Measurements from ENCODE around the gene SLC8A1.

Gene SLC8A1

DNA sequence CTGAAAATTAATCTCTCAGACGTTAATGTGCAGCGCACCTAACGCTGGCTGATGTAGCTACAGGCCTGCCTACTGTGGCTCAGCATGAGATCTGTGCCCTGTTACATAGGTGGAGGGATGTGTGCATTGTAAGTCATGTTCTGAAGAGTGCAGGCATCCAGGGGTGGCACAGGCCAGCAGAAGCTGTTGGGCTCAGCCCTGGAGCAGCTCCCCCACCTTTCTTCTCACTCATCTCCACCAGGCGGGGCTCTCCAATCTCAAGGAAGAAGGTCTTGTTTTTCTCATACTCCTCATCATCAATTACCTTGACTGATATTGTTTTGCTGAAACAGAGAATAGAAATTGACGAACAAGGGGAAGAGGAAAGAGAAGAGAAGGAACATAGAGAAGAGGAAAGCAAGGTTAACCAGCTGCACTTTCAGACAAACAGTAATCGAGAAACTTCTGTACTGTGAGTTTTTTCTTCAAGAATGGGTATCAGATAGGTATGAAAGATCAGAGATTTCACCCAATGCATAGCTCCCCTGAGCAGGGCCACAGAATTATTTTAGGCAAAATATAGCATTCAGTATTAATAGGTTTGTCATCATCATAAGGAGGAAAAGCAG lies 273.6 kb downstream of the SLC8A1 start:
- DNase-seq: no peak

DNA sequence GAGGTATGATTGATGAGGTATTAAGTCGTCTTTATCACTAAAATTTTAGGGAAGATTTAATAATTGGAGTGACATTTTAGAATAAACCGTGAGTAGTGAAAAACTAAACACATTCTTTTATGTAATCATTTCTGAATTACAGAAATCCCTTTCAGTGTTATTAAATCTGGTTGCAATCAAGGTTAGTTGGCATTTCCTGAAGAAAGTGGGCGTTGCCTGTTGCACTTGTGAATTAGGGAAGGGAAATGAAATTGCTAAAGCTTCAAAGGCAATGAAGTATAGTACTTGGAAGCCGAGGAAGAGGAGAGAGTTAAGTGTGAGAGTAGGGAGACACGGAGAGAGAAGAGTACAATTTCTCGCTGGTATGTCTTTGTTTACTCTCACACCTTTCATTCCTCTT lies 274.5 kb downstream of the SLC8A1 start:
- DNase-seq: no peak

DNA sequence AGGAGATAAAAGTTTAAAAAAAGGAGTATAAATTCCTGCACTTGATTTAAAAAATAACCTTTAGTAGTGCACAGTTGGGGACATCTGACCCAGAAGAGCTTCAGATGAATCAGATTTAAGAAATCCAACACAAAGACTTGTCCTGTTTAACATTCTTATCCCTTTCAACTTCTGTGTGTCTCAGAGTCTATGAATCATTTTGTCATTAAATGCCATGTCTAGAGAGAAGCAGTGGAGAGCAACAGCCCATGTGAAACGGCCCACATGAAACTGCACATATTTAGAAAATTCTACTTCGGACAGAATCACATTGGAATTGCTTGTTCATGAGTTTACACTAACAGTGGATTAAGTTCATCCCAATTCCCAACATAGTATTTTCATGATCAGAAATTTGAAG lies 278.6 kb downstream of the SLC8A1 start:
- no peak for DNase-seq

DNA sequence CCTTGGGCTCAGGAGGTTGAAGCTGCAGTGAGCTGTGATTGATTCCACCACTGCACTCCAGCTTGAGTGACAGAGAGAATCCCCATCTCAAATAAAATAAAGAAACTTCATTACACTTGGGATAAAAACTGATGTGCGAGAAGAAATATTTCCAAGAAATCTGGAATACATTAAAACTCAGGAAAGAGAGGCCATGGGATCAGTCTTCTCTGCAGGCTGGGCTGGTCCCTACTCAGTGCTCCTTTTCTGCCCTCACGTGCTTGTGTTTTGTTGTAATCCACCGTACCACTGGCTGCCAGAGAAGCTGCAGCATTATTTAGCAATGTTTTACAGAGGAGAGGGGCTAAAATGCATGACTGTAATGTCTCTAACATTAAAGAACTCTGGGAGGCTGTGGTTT lies 282.0 kb downstream of the SLC8A1 start:
- DNase-seq: no peak

DNA sequence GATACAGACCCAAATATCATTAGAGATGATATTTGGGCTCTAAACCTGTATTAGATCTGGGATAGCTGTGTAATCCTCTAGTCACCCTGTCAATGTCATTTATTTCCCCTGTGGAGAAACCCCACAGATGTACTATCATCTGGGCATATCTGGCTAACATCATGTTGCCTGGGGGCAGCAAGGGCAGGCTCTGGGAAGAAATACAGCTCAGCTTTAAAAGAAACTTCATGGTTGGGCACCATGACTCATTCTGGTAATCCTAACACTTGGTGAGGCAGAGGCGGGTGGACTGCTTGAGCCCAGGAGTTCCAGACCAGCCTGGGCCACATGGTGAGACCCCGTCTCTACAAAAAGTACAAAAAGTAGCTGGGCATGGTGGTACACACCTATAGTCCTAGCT lies 282.5 kb downstream of the SLC8A1 start:
- no peak for DNase-seq

DNA sequence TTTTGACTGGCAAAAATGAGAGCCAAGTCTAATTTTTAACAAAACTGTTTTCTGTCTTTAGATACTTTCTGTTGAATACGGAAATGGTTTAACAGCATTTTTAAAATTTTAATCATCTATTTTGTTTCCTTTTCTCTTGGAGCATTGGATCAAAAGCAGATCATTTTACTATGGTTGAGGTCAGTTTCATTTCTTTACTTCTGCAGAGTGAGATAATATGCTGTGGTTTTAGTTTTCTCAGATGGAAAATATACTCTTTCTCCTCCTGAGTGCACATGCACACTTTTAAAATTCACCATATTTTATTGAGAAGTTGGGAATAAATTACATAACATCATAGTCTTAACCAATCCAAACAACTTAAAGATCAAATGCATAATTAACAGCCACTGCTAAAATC lies 283.3 kb downstream of the SLC8A1 start:
- DNase-seq: no peak

DNA sequence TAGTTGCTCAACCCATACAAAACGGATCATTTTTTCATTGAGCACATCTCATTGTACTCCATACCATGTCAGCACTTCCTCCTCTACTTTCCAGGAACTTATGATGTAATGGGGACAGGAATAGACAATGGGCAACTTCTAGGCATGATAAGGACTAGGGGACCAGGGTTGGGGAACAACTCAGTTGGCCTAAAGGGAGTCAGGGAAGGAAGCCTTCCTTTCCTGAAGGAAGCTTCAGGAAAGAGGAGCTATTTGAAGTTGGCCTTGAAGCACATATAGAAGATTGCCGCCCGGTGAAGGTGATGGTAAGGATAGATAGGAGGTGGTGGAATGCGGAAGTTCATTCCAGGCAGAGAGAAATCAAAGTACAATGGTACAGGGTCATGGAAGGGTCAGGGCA lies 283.9 kb downstream of the SLC8A1 start:
- DNase-seq: no peak

DNA sequence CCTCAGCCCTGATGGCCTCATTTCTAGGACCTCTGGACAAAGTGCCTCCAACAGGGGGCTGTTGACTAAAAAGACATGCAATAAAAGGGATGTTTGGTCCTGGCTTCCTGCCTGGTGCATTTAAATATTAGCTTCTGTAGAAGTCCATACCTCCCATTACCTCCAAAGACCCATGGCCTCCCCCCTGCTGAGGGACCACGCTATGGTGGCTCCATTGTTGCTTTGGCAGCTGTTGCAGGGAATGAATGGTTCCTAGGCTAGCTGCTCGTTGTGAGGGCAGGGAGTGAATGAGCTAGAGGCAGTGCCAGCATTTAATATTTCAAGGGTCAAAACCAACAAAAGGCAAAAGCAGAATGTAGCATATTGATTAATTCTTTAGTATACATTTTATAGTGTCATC lies 285.9 kb downstream of the SLC8A1 start:
- DNase-seq: peak; percentile 90

DNA sequence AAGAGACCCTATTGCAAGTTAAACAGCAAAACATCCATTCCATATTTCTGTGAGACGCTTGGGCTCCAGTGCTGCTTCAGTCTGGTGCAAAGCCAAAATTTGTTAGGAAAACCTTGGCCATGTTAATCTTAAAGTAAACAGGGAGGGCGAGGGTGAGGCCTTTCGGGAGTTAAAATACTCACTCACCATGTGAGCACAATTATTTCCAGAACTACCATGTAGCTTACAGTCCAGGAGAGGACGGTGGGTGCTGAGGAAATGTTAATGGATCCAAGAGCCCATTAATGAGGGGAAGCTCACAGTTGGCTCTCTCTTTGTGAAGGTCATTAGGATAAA lies 286.4 kb downstream of the SLC8A1 start:
- DNase-seq: peak; percentile 90

DNA sequence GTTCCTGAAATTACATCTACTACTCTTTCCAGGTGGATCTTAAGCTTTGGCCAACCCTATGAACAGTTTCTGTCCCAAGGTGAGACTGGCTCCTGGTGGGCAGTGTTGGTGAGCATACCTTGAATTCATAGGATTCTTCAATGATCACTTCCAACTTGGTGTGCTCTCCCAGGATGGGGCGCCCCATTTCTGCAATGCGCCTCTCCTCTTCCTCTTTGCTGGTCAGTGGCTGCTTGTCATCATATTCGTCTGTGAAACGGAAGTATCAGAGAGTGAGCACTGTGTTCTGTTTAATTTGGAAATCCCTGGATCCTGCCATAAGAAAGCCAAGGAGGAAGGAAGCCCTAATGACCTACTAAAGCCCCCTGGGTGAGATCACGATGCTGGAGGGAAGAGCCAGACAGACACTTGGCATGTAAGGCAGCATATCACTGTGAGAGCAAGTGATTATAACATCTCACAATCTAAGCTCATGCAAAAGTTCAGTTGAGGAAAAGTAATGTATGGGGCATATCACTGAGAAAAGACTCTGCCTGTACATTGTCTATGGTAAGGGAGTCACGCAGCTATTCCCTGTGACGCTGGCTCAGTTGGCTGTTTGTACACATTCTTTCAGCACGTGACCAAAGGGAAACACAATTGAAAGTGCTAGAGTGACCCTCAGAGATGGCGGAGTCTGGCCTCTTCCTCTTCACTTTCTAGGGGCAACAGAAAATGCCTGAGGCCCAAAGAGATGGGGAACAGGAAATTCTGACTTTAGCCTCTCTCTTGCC lies 287.0 kb downstream of the SLC8A1 start:
- DNase-seq: no peak

DNA sequence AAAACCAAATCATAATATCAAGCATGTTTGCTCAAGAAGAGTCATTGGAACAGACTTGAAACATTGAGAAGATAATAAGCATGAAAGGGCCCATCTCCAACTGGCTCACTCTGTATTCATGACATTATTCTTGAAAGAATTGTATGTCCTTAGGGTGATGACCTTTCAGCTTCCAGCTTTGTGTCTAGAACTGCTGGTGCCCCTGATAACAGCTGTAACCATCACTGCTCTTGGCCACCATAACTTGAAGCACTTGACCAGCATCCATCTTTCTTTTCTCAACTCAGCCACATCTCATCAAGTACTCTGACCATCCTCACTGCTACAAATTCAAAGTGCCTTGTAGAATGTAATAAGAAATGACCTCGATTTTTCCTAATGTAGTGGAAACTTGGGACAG lies 289.9 kb downstream of the SLC8A1 start:
- no peak for DNase-seq

DNA sequence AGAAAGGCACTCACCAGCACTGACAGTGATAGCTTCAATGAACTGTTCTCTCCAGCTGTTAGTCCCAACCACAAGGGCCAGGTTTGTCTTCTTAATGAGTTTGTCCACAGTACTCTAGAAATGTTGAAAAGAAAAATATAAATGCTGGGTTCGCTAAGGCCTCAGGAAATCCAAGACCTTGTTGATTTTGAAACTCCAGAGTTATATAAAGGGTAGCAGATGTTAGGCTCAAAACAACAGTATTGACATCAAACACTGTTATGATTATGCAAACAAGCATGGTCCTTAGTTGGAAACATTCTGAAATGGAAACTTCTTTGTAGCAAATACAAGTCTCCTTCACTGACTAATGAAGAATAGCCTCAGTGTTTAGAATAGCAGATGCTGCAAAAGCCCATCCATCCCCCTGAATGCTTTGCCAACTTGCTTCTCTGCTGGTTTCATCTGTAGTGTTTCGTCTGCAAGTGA lies 291.1 kb downstream of the SLC8A1 start:
- no peak for DNase-seq

DNA sequence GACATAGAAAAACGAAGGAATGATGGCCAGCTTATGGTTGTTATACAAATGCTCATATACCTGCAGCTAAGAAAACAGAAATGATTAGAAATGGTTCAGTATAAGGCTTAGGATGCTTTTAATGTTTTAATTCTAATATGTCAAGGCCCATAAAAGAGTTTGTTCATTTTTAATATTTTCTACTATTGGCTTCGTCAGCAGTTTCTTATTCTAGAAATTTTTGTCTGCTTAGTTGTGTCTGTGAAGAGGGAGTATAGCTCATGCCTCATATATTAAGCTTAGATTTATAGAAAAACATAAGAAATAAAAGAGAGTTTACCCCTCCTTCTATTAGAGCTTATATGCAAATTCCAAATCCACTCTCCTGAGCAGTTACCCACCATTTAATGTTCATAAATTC lies 292.6 kb downstream of the SLC8A1 start:
- no peak for DNase-seq

DNA sequence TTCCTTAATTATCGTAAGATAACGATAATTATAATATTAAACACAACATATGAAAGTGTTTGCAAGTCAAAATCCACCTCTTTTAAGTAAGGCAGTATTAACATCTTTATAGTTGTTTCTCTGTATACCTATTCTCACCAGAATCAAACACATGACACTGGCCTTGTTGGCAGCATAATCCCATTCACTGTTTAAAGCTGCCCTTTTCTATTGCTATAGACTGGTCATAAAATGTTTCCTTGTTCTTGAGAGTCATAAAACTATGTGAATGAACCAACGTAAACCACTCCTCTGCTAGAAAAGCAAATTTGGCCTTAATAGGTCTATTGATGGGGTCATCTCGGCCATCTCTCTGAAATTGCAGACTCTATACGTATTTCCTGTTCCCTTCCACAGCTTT lies 293.1 kb downstream of the SLC8A1 start:
- no peak for DNase-seq

DNA sequence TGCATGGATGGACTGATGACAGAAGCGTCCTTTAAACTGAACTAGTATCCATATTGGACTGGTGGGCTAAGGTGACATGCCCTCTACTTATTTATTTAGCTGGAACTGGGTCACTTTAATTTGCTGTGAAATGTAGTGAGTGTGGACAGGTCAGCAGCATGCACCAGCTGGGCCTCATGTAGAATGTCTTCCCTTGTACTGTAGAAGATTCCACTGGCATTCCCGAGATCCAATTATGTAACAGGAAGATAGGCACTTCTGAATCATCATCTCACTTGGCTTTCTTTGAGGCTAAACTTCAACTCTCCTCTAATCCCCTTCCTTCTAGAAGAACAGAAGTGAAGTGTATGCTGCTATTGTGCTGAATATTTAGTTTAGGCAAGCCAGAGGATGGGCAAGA lies 296.2 kb downstream of the SLC8A1 start:
- DNase-seq: no peak

DNA sequence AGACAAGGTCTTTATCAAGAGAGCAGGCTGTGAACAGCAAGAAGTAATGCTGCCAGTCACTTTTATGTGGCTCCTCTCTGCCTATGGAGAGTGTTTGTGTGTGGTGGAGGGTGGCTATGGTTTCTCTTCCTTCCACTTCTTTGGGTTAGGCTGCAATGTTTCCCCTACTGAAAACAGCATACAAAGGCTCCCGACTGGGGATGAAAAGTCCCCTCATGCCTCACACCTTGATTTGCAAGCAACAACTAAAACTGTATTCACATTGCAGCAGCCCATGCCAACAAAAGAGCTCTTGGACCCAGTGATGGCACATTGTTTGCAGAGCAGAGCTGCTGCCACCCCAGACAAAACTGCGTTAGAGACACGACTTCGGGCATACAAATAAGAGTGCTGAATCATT lies 301.6 kb downstream of the SLC8A1 start:
- DNase-seq: no peak

DNA sequence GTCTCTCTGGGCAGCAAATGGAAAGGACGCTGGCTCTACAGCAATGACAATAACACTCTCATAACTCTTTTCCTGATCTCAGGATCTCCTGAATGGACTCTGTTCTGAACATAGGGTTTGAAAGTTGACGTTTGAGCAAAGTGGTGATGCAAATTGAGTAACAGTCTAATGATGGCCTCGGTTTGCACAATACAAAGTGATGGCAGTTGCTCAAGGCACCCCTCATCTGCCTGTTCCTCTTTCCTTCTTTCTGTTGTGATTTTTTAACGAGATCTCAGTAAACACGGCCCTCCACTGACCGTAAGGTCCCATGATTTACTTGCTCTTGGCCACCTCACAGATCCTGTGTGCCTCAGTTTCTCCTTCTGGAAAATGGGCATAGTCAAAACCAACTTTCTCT lies 303.6 kb downstream of the SLC8A1 start:
- no peak for DNase-seq

DNA sequence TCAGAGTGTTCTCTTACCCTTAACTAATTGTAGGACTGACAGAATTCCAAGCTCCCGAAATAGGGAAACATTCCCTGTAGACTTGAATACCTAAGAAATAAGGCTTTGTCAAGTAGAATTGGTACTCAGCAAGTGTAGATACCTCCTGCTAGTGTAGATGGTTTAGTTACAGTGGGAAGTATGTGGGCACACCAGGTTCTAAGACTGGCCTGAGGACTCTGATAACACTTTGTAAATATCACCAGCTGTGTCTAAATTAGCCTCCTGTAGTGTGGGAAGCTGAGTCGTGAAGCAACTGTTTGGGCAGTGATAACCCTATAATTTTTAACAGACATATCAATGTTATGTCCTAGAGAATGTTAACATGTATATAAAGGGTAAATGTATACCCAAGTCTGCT lies 304.5 kb downstream of the SLC8A1 start:
- no peak for DNase-seq

DNA sequence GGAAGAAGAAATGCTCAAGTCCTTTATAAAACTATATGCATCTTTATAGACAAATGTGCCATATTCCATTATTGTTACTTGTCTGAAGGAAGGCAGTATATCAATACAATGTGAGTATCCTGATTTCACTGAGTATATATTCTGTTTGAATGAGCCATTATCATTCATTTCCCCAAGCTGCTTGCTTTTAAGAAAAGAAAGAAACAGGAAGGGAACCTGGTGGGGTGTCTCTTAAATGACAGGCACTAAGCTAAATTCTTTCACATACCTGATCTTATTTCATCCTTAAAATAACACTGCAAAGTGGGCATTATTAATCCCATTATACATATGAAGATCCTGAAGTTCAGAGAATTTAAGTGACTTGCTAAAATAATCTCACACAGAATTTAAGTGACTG lies 307.9 kb downstream of the SLC8A1 start:
- DNase-seq: no peak

DNA sequence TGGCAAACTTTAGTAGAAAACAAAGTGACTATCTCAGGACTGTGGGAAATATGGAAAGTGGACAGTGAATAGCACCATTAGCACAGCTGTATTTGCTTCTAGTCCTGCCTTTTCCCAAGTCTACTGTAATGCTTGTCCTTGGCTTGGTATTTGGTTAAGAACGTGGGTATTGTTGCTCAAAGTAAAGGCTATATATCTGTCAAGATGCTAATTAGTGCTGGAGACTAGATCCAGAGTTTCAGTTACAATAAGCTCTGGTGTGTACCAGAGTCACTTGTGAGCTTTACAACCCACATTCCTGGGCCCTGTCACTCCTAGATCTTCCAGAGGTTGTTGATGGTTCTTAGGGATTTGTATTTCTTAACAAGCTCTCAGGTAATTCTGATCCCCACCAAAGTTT lies 313.6 kb downstream of the SLC8A1 start:
- no peak for DNase-seq

DNA sequence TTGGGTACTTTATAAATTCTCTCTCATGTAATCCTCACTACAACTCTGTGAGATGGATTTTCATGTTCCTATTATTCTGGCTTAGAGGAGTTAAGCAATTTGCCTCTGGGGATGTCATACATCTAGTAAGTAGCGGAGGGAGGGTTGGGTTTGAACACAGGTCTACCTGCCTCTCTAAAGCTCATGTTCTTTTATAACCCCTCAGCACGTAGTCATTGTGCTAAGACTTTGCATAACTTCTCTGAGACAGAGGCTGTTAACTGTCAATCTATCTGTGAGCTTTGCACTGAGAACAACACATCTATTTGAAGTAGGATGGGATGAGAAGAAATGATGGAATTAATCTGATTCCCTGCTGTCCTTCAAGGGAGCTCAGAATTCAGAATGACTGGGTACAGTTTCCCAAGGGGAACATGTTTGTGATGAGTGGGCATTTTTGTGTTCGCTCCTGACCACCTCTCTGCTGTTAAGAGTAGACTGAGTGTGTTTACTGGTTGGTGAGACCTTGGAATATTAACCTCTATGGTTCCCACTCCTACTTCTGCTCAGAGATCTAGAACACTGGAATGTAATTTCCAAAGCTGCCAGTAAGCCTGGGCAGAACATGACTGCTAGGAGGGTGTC lies 320.7 kb downstream of the SLC8A1 start:
- no peak for DNase-seq

DNA sequence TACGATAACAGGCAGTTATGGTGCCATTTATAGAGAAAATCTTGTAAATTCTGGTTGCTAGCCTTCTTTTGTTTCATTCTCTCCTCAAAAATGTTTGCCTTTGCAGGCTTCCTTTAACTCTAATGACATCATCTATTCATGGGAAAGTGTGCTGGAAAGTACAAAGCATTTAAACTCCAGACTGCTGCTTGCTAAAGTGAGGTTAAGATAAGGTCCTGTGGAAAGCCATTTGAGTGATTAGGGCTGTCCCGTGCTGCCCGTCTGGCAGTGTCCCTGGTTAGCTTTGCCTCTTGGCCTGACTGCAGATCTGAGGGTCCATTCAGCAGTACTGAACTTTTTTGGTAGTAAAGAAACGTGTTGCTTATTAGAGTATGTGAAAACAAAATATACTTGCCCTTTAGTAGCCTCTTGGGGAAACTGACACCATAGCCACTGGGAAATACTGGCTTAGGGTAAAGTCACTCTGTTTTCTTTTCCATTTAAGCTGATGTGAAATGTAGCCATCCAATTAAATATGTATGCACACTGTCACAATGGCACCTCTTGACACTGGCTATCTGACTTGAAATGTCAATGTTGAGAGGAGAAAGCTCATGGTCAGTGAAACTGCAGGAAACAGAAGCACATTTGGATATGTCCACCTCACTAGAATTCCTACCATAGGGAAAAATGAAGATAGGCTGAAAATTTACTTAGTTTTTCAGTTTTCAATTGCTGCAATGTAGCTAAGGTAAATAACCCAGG lies 321.5 kb downstream of the SLC8A1 start:
- DNase-seq: no peak

DNA sequence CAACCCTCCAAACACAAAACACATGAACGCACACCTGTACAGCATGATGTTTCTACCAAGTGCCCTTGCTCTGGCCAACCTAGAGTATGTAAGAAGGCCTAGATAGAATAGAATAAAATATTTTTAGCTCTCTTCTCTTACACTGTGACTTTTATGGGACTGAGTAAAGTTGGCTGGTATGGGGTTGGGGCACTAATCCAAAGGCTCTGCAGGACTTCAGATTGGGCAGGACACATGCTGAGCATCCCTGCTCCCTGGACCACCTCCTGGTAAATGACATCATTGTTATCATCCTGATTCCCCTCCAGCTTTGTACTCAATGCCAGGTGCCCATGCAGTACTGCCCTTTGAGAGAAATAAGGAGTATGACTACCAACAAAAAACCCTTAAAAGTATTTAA lies 322.2 kb downstream of the SLC8A1 start:
- DNase-seq: no peak

DNA sequence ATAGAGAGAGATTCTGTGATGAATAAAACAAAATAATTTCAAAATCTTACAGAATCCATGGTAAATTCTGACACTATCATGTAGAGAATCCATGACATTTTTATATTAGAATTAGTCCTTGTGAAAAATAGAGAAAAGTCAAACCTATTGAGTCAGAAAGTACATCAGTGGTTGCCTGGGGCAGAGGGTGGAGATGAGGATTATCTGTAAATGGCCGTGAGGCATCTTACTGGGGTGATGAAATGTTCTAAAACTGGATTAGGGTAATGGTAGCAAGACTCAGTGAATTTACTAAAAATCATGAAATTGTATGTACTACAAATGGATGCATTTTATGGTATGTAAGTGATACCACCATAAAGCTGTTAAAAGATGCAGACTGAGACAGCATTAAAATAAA lies 323.1 kb downstream of the SLC8A1 start:
- no peak for DNase-seq
